Gastroesophageal sphincter (tissue), 4 donors: ENCODE measurements around the gene CD300A. TPM values are rescaled to one million over a fixed set of nuclear protein-coding genes. Genes with fewer than 3 reads are reported as not detected.
A peak's percentile ranks its signal among the peaks of the same experiment; 100 is the strongest.

Experiments used
- ATAC-seq: fragments of 150-250 bp; one replicate; pipeline ENCODE4 v1.9.1; 2016; ENCODE audit warnings: mild to moderate bottlenecking, moderate library complexity
- H3K27ac ChIP-seq, 4 donors: fragments of 200-600 bp; sonication (generic) in 3 of 4; 1 replicate in 3 of 4; 2 replicates in 1 of 4; pipeline ENCODE4 v1.5.1; 2016 to 2019
- H3K27me3 ChIP-seq: fragments of 200-600 bp; sonication (generic); one replicate; pipeline ENCODE4 v1.5.1; 2019
- H3K36me3 ChIP-seq, 2 donors: fragments of 200-600 bp; sonication (generic); one replicate each; pipeline ENCODE4 v1.5.1; 2019; ENCODE audit warnings: control low read depth in 1 of 2
- H3K4me1 ChIP-seq, 3 donors: fragments of 200-600 bp; sonication (generic); 1 replicate in 2 of 3; 2 replicates in 1 of 3; pipeline ENCODE4 v1.5.1; 2016 to 2019; ENCODE audit warnings: control low read depth in 2 of 3
- H3K4me3 ChIP-seq, 2 donors: fragments of 200-600 bp; sonication (generic); one replicate each; pipeline ENCODE4 v1.5.1; 2019; ENCODE audit warnings: mild to moderate bottlenecking in 1 of 2, moderate library complexity in 1 of 2
- H3K9me3 ChIP-seq, 3 donors: fragments of 200-600 bp; sonication (generic); one replicate each; pipeline ENCODE4 v1.5.1; 2017 to 2019; ENCODE audit warnings: control low read depth in 2 of 3
- EP300 ChIP-seq: sonication (generic); formaldehyde crosslinking; IDR thresholded peaks from one replicate; pipeline ENCODE4 v1.6.1; 2017; ENCODE audit warnings: antibody characterized with exemption, mild to moderate bottlenecking
- POLR2A ChIP-seq, 2 donors: fragments of 450-650 bp; IDR thresholded peaks; one replicate each; pipeline ENCODE4 v1.6.1; 2017; ENCODE audit warnings: antibody characterized with exemption in 2 of 2, mild to moderate bottlenecking in 2 of 2, moderate library complexity in 1 of 2
- POLR2AphosphoS5 ChIP-seq: sonication (generic); formaldehyde crosslinking; IDR thresholded peaks from one replicate; pipeline ENCODE4 v1.6.1; 2017; ENCODE audit warnings: antibody characterized with exemption
- WGBS, 2 donors: methylation state at CpG; one replicate each; pipeline ENCODE4 v1.1.5; 2018; ENCODE audit warnings: low coverage in 1 of 2; 5-methylcytosine and 5-hydroxymethylcytosine counted together
- total RNA-seq, 4 donors: library from RNA; depleted of rRNA; stranded (reverse); fragments of >200 nt; gene quantifications; one replicate each; pipeline ENCODE4 v1.1.0, GENCODE V29; 2016
- TF ChIP-seq, protein P1 (sequence below), 4 experiments: fragments of 200-600 bp in 2 of 4; fragments of 450-650 bp in 2 of 4; sonication (generic) in 1 of 4; IDR thresholded peaks; one replicate each; pipeline ENCODE4 v1.5.1; 2017 to 2019; ENCODE audit warnings: antibody characterized with exemption in 4 of 4, mild to moderate bottlenecking in 2 of 4, moderate library complexity in 2 of 4

Gene CD300A
- total RNA-seq, 4 donors from 2014 or later = 2.0 to 5.8 (median 3.1) TPM

GRCh38 chr17:74430385-74430705 is 36.1 kb upstream of the CD300A start:
- Histone ChIP-seq H3K9me3 (no peaks in the 10 kb centered on the region), H3K36me3 (no peaks in the 10 kb centered on the region), H3K4me1 (peaks cover 0 to 56% (median 16%) of the 10 kb centered on the region in 3 donors), H3K27ac (peak overlapping the region; percentile 66 to 92 (median 88)), H3K27me3 (peaks cover 21% of the 10 kb centered on the region), H3K4me3 (peak overlapping the region; percentile 48 to 67)
- no peak for ATAC-seq
- 40% methylated on average over 1 of the region's 13 CpGs; no CpG with 5 or more reads in 1 of the 2 donors for WGBS, 2 donors
- no peak for TF ChIP-seq EP300
- no peak for TF ChIP-seq POLR2AphosphoS5
- TF ChIP-seq POLR2A (IDR thresholded peaks at IDR 0.05) = no peak
- TF ChIP-seq, protein P1, sequence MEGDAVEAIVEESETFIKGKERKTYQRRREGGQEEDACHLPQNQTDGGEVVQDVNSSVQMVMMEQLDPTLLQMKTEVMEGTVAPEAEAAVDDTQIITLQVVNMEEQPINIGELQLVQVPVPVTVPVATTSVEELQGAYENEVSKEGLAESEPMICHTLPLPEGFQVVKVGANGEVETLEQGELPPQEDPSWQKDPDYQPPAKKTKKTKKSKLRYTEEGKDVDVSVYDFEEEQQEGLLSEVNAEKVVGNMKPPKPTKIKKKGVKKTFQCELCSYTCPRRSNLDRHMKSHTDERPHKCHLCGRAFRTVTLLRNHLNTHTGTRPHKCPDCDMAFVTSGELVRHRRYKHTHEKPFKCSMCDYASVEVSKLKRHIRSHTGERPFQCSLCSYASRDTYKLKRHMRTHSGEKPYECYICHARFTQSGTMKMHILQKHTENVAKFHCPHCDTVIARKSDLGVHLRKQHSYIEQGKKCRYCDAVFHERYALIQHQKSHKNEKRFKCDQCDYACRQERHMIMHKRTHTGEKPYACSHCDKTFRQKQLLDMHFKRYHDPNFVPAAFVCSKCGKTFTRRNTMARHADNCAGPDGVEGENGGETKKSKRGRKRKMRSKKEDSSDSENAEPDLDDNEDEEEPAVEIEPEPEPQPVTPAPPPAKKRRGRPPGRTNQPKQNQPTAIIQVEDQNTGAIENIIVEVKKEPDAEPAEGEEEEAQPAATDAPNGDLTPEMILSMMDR (IDR thresholded peaks at IDR 0.05) = no peak

DNA sequence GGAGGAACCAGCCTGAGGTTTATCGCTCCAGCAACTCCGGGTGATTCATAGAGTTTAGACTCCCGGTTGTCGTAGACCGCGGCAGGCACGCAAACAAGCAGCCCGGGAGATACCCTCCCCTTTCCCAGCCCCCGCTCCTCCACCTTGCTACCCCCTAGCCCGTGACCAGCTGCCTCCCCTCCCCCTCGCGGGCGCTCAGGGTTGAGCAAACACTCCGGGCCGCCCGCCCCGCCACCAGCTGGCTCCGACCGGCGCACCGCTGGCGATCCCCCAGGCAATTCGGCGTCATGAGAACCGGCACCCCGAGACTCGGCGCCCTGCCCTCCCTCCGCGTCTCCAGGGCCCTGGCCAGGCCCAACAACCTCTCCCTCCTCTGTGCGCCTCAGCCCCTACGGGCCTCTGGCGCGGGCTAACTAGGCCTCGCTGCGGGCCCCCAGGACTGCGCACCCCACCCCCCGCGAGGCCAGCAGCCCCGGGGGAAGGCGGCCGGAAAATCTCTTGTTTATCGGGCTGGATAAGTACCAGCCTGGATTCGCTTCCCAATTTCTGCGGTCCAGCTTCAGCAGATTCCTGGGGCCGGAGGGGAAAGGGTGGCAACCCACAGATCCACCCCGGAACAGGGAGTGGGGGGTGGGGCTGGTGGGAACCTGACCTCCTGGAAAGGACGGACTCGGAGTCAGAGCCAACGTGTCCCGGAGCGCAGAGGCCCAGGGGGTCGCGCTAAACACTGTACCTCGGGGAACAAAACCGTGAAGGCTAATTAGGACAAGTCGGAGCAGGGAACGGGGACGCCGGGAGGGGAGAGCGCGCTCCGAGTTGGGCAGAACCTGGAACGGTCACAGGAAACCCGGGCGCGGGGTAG is 35.5 kb upstream of the CD300A start:
- TF ChIP-seq POLR2AphosphoS5 = peak; percentile 59
- TF ChIP-seq POLR2A (IDR thresholded peaks at IDR 0.05) = peak; percentile 30 to 47
- peak; percentile 24 for TF ChIP-seq EP300
- TF ChIP-seq, protein P1 (IDR thresholded peaks at IDR 0.05) = peak in 1 of 4 experiments; percentile 15
- Histone ChIP-seq H3K27me3 (peaks cover 21% of the 10 kb centered on the region), H3K4me3 (peak overlapping the region; percentile 48 to 67), H3K9me3 (no peaks in the 10 kb centered on the region), H3K36me3 (no peaks in the 10 kb centered on the region), H3K27ac (peak overlapping the region; percentile 66 to 92 (median 88)), H3K4me1 (peaks cover 0 to 56% (median 16%) of the 10 kb centered on the region in 3 donors)
- ATAC-seq = peak; percentile 78
- 0% methylated on average over 9 of the region's 67 CpGs; no CpG with 5 or more reads in 1 of the 2 donors for WGBS, 2 donors

DNA sequence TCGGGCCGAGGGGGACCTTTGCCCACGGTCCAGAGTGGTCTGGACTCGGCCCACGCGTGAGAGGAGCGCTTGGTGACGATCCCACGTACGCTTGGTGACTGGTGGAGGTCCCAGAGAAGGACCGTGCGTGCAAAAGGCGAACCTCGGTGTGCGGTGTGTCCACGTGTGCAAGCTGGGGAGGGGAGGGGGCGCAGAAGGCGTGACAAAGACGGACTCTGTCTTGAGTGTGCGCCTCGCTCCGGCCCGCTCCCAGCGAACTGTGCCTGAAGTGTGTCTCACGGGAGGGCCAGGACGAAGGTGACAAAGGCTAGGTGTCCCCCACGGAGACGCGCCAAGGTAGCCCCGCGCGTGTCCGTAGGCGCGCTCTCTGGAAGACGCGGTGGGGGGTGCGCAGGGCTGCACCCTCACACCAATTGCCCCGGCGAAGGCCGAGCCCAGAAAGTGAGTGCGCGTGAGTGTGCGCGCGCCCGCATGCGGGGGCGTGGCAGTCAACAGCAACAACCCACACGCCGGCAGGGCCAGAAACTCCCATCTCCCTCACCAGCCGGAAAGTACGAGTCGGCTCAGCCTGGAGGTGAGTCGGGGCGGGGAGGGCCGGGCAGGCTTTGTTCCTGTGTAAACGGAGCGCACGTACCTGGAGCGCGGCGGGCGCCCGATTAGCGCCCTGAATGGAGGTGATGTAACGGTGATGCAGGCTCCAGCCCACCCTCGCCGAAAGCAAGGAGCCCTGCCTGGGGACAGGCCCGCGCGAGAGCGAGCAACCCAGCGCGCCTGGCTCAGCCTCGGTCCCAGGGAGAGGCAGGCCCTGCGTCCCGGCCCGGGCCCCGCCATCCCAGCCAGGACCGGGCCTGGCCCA is 34.6 kb upstream of the CD300A start, which contains the start of gene GPRC5C:
Gene GPRC5C, plus strand, starts transcription at position 521 of the 856 bp plus-strand sequence. CDS start 7,689 bp downstream, outside the sequence.
- peaks cover 21% of the 10 kb centered on the region for H3K27me3 ChIP-seq
- H3K9me3 ChIP-seq = no peaks in the 10 kb centered on the region
- H3K4me3 ChIP-seq = peak within 1 kb of the TSS; percentile 48 to 67
- H3K36me3 ChIP-seq = no peaks in the 10 kb centered on the region
- ATAC-seq = peak; percentile 48
- WGBS, 2 donors = 3% methylated on average over 6 of the region's 81 CpGs; no CpG with 5 or more reads in 1 of the 2 donors
- peaks cover 0 to 56% (median 16%) of the 10 kb centered on the region in 3 donors for H3K4me1 ChIP-seq
- H3K27ac ChIP-seq = peak within 1 kb of the TSS; percentile 66 to 92 (median 88)
- peak in 1 of 2 donors; percentile 18 for TF ChIP-seq POLR2A (IDR thresholded peaks at IDR 0.05)
- TF ChIP-seq EP300 = no peak
- no peak for TF ChIP-seq POLR2AphosphoS5
- TF ChIP-seq, protein P1 (IDR thresholded peaks at IDR 0.05) = peak in 1 of 4 experiments; percentile 3

GRCh38 chr17:74432424-74432690 is 34.1 kb upstream of the CD300A start:
- no peaks in the 10 kb centered on the region for H3K9me3 ChIP-seq
- ATAC-seq = no peak
- no peaks in the 10 kb centered on the region for H3K36me3 ChIP-seq
- 0% methylated on average over 2 of the region's 33 CpGs; no CpG with 5 or more reads in 1 of the 2 donors for WGBS, 2 donors
- peak overlapping the region in 3 of 4 donors; percentile 86 to 92 (median 91) for H3K27ac ChIP-seq
- TF ChIP-seq POLR2A (IDR thresholded peaks at IDR 0.05) = no peak
- TF ChIP-seq POLR2AphosphoS5 = no peak
- TF ChIP-seq, protein P1 (IDR thresholded peaks at IDR 0.05) = no peak
- TF ChIP-seq EP300 = no peak
- H3K4me1 ChIP-seq = peaks cover 0 to 51% (median 16%) of the 10 kb centered on the region in 3 donors
- H3K27me3 ChIP-seq = peaks cover 21% of the 10 kb centered on the region
- peak overlapping the region; percentile 48 to 67 for H3K4me3 ChIP-seq
